ENCODE results near the gene USP8. TPM values are rescaled to one million over a fixed set of nuclear protein-coding genes. Genes with fewer than 3 reads are reported as not detected.

USP8 gene
- total RNA-seq: 47.8 and 69.4 TPM in 2 replicates

DNA sequence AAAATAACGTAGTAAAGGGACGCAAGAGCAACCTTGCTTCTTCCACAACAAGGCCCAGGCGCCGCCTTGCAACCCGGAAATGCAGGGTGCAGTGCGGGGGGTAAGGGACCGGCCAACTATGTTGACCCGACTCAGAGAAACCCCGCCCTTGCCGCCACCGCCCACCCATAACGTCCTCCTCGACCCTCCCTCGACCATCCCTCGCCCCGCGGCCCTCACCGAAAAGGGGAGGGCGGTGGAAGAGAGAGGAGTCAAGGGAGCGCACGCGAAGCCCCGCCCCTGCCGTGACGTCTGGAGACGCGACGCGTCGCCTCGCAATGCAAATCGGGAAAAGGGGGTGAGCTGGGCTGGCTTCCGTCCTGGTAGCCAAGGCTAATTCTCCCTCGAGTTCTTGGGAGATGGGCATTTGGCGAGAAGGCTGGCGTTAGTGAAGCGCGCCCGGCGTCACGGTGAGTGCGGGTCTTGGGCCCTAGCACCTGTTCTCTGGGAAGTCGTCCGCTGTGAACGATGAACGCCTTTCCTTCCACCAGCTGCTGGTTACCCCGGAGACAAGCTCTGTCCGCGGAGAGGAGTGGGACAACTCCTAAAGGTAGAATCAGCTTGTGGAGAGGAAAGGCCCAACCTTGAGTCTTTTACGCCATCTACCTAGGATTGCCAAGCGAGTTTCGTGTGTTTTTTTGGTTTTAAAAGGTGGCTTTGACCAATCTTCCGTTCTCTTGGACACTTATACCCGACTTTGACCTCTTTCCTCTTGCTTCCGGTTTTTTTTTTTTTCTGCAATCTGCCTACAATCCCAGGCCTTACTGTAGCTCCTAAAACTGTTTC, at the start of gene USP8:
Gene USP8, plus strand, starts transcription at position 340 of the 825 bp plus-strand sequence. CDS start 14,669 bp downstream, outside the sequence.

DNA sequence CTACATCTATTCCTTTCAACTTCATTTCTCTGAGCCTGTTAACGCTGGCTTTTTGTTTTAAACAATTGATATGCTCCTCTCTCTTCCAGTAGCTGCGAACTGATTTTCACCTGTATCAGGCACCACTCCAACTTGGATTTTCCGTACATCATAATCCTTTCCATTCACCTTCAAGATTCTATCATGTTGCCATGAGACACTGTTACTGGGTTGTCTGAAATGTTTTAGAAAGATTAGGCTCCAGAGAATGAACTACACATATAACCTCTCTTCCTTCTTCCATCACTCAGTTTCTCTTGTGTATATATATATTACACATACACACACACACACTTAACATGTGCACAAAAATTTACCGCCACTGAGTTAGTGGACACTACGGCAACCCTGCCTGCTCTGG, 122.4 kb downstream of the USP8 start, which contains the start of gene USP50:
Gene USP50, minus strand, starts transcription at position 101 of the 400 bp plus-strand sequence. CDS start 141 bp downstream, outside the sequence.

Other genes with a start within 250 kb of the USP8 start
- gene SLC27A2, start 242.2 kb upstream of the USP8 start, total RNA-seq: 2.1 and 10.9 TPM in 2 replicates
- gene HDC, start 158.7 kb upstream of the USP8 start, total RNA-seq: under 0.01 TPM in 1 of 2 replicates, not detected in the other
- 59.9 and 83.4 TPM in 2 replicates for gene GABPB1, start 69.2 kb upstream of the USP8 start, total RNA-seq
- not detected in 2 replicates for gene USP50, start 122.3 kb downstream of the USP8 start, total RNA-seq